ENCODE data around the gene TICAM1. TPM values are rescaled to one million over a fixed set of nuclear protein-coding genes. Genes with fewer than 3 reads are reported as not detected.

The TICAM1 gene
- total and polyA plus RNA-seq, 10 of the 15 experiments (the other 5 are each of a cell fraction or from before 2014, with no cell fraction given) = 0.31 to 31.1 (median 5.3) TPM

- TF ChIP-seq NRF1 (conservative IDR thresholded peaks at IDR 0.05; ENCODE audit: low read depth, low read length) = no peak
- TF ChIP-seq MLLT1 (IDR thresholded peaks at IDR 0.05) = no peak
Observed at GRCh38 chr19:4802711-4803110, 28.8 kb downstream of the TICAM1 start (continued).

- ChIA-PET RAD21 (ENCODE audit: unreplicated experiment) (interaction anchor here (1.4 kb wide), 1 partner anchor 9 kb away, joined by 3 read pairs; no protein-coding TSS in a partner anchor), SMC1A (ENCODE audit: uncharacterized antibody, unreplicated experiment) (interaction anchor here (0.6 to 1.2 kb wide), 3 partner anchors 10 to 104 kb away, joined by 3 to 5 read pairs (median 3); no protein-coding TSS in a partner anchor), CTCF (interaction anchor here (0.5 to 1.9 kb wide), 4 partner anchors 8 to 167 kb away, joined by 3 to 9 read pairs (median 4); no protein-coding TSS in a partner anchor), POLR2A (interaction anchor here (0.5 kb wide), 1 partner anchor 10 kb away, joined by 6 read pairs; no protein-coding TSS in a partner anchor)
- H3K4me3 ChIP-seq = no peak overlapping the region
- no peak overlapping the region for H3K27ac ChIP-seq (ENCODE audit: control insufficient read depth, insufficient read depth)
- no peaks in the 10 kb centered on the region for H3K4me1 ChIP-seq (ENCODE audit: control insufficient read depth, insufficient read depth, low read length)
- no TSS peak for BruUV-seq (replicated peaks)
- H3K36me3 ChIP-seq (ENCODE audit: control insufficient read depth in 2 of 2, insufficient read depth in 2 of 2, low read length in 1 of 2) = peaks cover 0 to 6% of the 10 kb centered on the region in 2 experiments; a peak in 3 of 4 replicates
- no peak overlapping the region for H2AFZ ChIP-seq (ENCODE audit: control insufficient read depth, low read depth, low read length)
- ATAC-seq (no peak), FAIRE-seq (no peak), DNase-seq (ENCODE audit: low read depth, low spot score) (no peak)
- 86% methylated on average over 3 of the region's 3 CpGs for WGBS (ENCODE audit: insufficient coverage, insufficient replicate concordance, low lambda C conversion rate, missing lambda C conversion rate)
- H3K9me3 ChIP-seq (replicated peaks; ENCODE audit: control insufficient read depth, insufficient read depth, low read length) = no peaks in the 10 kb centered on the region
- no peaks in the 10 kb centered on the region for H3K79me2 ChIP-seq (ENCODE audit: control insufficient read depth, insufficient read depth, low read length)
- no peaks in the 10 kb centered on the region for H3K27me3 ChIP-seq (replicated peaks in 1 of 2; ENCODE audit: control insufficient read depth in 2 of 2, insufficient read depth in 2 of 2, low read length in 1 of 2)
- intact Hi-C loops (cut with micrococcal nuclease; ENCODE audit: unreplicated experiment) (no loop called here), in situ Hi-C loops (cut with MboI) (no loop called here)
- TF ChIP-seq ATF7 (IDR thresholded peaks at IDR 0.05; ENCODE audit: low read depth) = no peak
- TF ChIP-seq MEF2B (IDR thresholded peaks at IDR 0.05; ENCODE audit: partially characterized antibody, poor library complexity, severe bottlenecking) = no peak
- no peak for TF ChIP-seq CBX3 (IDR thresholded peaks at IDR 0.05; ENCODE audit: borderline replicate concordance, low read depth)
- TF ChIP-seq FOXK2 (IDR thresholded peaks at IDR 0.05) = no peak
- TF ChIP-seq NFIC (IDR thresholded peaks at IDR 0.05; ENCODE audit: low read depth, low read length) = no peak
- no peak for TF ChIP-seq ZNF217 (IDR thresholded peaks at IDR 0.05)
- TF ChIP-seq GABPA (IDR thresholded peaks at IDR 0.05; ENCODE audit: low read depth) = no peak
- TF ChIP-seq ESRRA (IDR thresholded peaks at IDR 0.05; ENCODE audit: low read length) = no peak
- H3K9ac ChIP-seq (ENCODE audit: control insufficient read depth, insufficient read depth, low read length) = no peak overlapping the region
- no peak overlapping the region for H3K4me2 ChIP-seq (ENCODE audit: control insufficient read depth, insufficient read depth)
- no peaks in the 10 kb centered on the region for H4K20me1 ChIP-seq (ENCODE audit: control insufficient read depth, insufficient read depth)
Observed at GRCh38 chr19:4801085-4801619, 30.4 kb downstream of the TICAM1 start.
